Uterus (tissue), 2 donors: ENCODE measurements around the gene ADAMTS19.

ENCODE experiments used
- POLR2A ChIP-seq, 2 donors: fragments of 450-650 bp; IDR thresholded peaks; one replicate each; pipeline ENCODE4 v1.6.1; 2016; ENCODE audit warnings: antibody characterized with exemption in 2 of 2, mild to moderate bottlenecking in 1 of 2, moderate library complexity in 1 of 2
- TF ChIP-seq, protein P1 (sequence below), 4 experiments: fragments of 200-600 bp in 2 of 4; fragments of 450-650 bp in 2 of 4; sonication (generic) in 2 of 4; IDR thresholded peaks; one replicate each; pipeline ENCODE4 v1.5.1; 2016 to 2019; ENCODE audit warnings: antibody characterized with exemption in 4 of 4, mild to moderate bottlenecking in 2 of 4, moderate library complexity in 1 of 4

DNA sequence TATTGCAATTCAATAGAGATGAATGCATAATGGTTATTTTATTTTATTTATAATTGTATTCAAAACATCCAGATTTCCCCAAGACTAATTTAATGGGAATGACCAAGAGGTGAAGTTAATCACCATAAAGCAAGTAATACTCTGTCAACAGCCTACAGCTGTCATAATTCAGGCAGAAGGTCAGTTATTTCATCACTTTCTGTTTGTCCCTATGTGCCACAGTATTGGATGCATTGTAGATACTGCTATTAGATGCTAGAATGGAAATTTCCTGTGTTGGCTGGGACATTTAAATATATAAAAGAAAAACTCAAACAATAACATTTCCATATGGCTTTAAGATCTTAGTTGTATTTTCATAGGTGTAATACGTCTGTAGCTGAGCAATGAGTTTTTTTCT lies 231.1 kb downstream of the ADAMTS19 start:
- TF ChIP-seq POLR2A (IDR thresholded peaks at IDR 0.05), result no peak
- TF ChIP-seq, protein P1, sequence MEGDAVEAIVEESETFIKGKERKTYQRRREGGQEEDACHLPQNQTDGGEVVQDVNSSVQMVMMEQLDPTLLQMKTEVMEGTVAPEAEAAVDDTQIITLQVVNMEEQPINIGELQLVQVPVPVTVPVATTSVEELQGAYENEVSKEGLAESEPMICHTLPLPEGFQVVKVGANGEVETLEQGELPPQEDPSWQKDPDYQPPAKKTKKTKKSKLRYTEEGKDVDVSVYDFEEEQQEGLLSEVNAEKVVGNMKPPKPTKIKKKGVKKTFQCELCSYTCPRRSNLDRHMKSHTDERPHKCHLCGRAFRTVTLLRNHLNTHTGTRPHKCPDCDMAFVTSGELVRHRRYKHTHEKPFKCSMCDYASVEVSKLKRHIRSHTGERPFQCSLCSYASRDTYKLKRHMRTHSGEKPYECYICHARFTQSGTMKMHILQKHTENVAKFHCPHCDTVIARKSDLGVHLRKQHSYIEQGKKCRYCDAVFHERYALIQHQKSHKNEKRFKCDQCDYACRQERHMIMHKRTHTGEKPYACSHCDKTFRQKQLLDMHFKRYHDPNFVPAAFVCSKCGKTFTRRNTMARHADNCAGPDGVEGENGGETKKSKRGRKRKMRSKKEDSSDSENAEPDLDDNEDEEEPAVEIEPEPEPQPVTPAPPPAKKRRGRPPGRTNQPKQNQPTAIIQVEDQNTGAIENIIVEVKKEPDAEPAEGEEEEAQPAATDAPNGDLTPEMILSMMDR (IDR thresholded peaks at IDR 0.05), result no peak
